ENCODE results near the gene POP7. TPM values are rescaled to one million over a fixed set of nuclear protein-coding genes. Genes with fewer than 3 reads are reported as not detected.

Gene POP7
- total RNA-seq, 1 experiment from 2014 or later = 62.7 TPM

GRCh38 chr7:100673942-100674410 lies 31.9 kb upstream of the POP7 start:
- TF ChIP-seq, protein P1, sequence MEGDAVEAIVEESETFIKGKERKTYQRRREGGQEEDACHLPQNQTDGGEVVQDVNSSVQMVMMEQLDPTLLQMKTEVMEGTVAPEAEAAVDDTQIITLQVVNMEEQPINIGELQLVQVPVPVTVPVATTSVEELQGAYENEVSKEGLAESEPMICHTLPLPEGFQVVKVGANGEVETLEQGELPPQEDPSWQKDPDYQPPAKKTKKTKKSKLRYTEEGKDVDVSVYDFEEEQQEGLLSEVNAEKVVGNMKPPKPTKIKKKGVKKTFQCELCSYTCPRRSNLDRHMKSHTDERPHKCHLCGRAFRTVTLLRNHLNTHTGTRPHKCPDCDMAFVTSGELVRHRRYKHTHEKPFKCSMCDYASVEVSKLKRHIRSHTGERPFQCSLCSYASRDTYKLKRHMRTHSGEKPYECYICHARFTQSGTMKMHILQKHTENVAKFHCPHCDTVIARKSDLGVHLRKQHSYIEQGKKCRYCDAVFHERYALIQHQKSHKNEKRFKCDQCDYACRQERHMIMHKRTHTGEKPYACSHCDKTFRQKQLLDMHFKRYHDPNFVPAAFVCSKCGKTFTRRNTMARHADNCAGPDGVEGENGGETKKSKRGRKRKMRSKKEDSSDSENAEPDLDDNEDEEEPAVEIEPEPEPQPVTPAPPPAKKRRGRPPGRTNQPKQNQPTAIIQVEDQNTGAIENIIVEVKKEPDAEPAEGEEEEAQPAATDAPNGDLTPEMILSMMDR (conservative IDR thresholded peaks at IDR 0.05) = no peak
- Histone ChIP-seq H3K9me3 (ENCODE audit: insufficient read depth, low read depth) (no peaks in the 10 kb centered on the region), H3K36me3 (ENCODE audit: low read depth) (peaks cover 13% of the 10 kb centered on the region; the same call in 1 of the 2 replicates), H3K79me2 (ENCODE audit: low read depth) (peaks cover 24% of the 10 kb centered on the region), H3K4me3 (peak overlapping the region; percentile 99), H2AFZ (peak overlapping the region; percentile 94), H3K27me3 (ENCODE audit: insufficient read depth, low read depth) (no peaks in the 10 kb centered on the region), H3K4me1 (replicated peaks; ENCODE audit: insufficient read depth) (no peaks in the 10 kb centered on the region; the same call in 1 of the 2 replicates), H3K9me2 (ENCODE audit: insufficient read depth) (no peaks in the 10 kb centered on the region), H3F3A (ENCODE audit: insufficient read depth, low read depth) (peaks cover 8% of the 10 kb centered on the region; the same call in 1 of the 2 replicates), H3K27ac (peak overlapping the region; percentile 75; the same call in 1 of the 2 replicates), H4K20me1 (ENCODE audit: insufficient read depth) (peaks cover 23% of the 10 kb centered on the region), H3K4me2 (peak overlapping the region; percentile 81)
- ChIA-PET CTCF (no interaction called here), POLR2A (ENCODE audit: unreplicated experiment) (no interaction called here)
- DNase-seq = no peak
- BruUV-seq (replicated peaks) = no TSS peak
- intact Hi-C loops (cut with micrococcal nuclease; ENCODE audit: unreplicated experiment) = loop anchor here (1.0 to 5.0 kb wide), 5 partner anchors 47 to 216 kb away; partner anchors contain the start of genes FBXO24, LRCH4 and MOSPD3

DNA sequence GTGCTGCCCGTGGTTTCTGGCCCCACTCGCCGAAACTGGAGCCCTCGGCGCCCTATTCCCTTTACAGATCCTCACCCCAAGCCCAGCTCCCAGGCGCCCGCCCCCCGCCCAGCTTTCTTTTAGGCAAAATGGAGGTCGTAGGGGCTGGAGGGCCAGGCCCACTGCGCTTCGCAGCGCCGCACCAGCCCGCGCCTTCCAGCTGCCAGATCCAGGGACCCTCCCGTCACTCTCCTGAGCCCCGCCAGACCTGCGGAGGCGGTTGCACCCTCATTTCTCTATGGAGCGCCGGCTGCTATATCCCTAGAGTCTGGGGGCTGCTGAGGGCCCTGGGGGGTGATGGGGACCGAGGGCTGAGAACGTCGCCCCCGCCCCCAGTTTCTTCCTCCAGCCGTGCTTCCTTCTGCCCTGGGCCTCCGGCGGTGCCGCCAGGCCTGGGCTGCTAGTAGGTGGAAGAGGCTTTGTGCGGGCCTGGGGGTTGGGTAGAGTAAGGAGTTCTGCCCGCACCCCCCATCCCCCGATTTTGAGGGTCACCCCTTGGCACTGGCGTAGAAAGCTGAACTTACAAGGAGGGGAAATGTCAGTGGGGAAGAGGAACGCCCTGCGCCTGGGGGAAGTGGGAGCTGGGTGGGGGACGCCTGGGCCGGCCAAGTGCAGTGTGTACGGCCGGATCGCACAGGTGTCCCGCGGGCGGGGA lies 31.4 kb upstream of the POP7 start:
- ChIA-PET CTCF (interaction anchor here (0.5 to 0.6 kb wide), 2 partner anchors 86 to 447 kb away, joined by 3 to 8 read pairs; no protein-coding TSS in a partner anchor), POLR2A (ENCODE audit: unreplicated experiment) (no interaction called here)
- H3K4me3 ChIP-seq = peak overlapping the region; percentile 99
- H3K27me3 ChIP-seq (ENCODE audit: insufficient read depth, low read depth) = no peaks in the 10 kb centered on the region
- peaks cover 13% of the 10 kb centered on the region; the same call in 1 of the 2 replicates for H3K36me3 ChIP-seq (ENCODE audit: low read depth)
- H3K9me2 ChIP-seq (ENCODE audit: insufficient read depth) = no peaks in the 10 kb centered on the region
- H2AFZ ChIP-seq = peak overlapping the region; percentile 73
- no peaks in the 10 kb centered on the region for H3K9me3 ChIP-seq (ENCODE audit: insufficient read depth, low read depth)
- DNase-seq = no peak
- no peaks in the 10 kb centered on the region; the same call in 1 of the 2 replicates for H3K4me1 ChIP-seq (replicated peaks; ENCODE audit: insufficient read depth)
- H3K4me2 ChIP-seq = peak overlapping the region; percentile 81
- TSS peak; percentile 34 for BruUV-seq (replicated peaks)
- peaks cover 29% of the 10 kb centered on the region for H4K20me1 ChIP-seq (ENCODE audit: insufficient read depth)
- peaks cover 24% of the 10 kb centered on the region for H3K79me2 ChIP-seq (ENCODE audit: low read depth)
- peaks cover 13% of the 10 kb centered on the region; the same call in 1 of the 2 replicates for H3F3A ChIP-seq (ENCODE audit: insufficient read depth, low read depth)
- intact Hi-C loops (cut with micrococcal nuclease; ENCODE audit: unreplicated experiment) = loop anchor here (5.0 kb wide), 1 partner anchor 47 kb away; no protein-coding TSS in a partner anchor
- H3K27ac ChIP-seq = no peak overlapping the region
- TF ChIP-seq EZH2 (IDR thresholded peaks at IDR 0.05; ENCODE audit: low read depth) = no peak
- TF ChIP-seq, protein P1 (conservative IDR thresholded peaks at IDR 0.05) = no peak

DNA sequence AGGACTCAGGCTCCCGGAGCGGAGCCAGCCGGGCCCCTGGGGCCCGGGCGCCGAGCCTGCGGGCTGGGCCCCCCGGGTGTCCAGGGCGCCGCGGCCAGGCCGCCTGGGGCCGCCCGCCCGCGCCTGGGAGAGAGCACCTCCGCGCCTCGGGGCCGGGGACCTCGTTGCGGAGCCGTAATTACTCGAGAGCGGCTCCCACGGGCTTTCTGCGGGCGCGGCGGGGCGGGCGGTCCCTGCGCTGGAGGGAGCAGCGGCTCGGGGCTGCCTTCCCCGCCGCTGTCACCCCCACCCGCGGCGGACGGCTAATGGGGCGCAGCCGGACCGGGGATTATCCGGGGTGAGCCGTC lies 30.8 kb upstream of the POP7 start:
- intact Hi-C loops (cut with micrococcal nuclease; ENCODE audit: unreplicated experiment) = no loop called here
- H3K27me3 ChIP-seq (ENCODE audit: insufficient read depth, low read depth) = no peaks in the 10 kb centered on the region
- peak overlapping the region; percentile 81 for H3K4me2 ChIP-seq
- H3K27ac ChIP-seq = no peak overlapping the region
- H3K79me2 ChIP-seq (ENCODE audit: low read depth) = peaks cover 24% of the 10 kb centered on the region
- peak overlapping the region; percentile 99; the same call in 1 of the 2 replicates for H3K4me3 ChIP-seq
- no peak for DNase-seq
- H3F3A ChIP-seq (ENCODE audit: insufficient read depth, low read depth) = peaks cover 18% of the 10 kb centered on the region; the same call in 1 of the 2 replicates
- H3K9me2 ChIP-seq (ENCODE audit: insufficient read depth) = no peaks in the 10 kb centered on the region
- BruUV-seq (replicated peaks) = no TSS peak
- no peaks in the 10 kb centered on the region for H3K9me3 ChIP-seq (ENCODE audit: insufficient read depth, low read depth)
- H3K36me3 ChIP-seq (ENCODE audit: low read depth) = peaks cover 13% of the 10 kb centered on the region; the same call in 1 of the 2 replicates
- H2AFZ ChIP-seq = no peak overlapping the region
- peaks cover 30% of the 10 kb centered on the region for H4K20me1 ChIP-seq (ENCODE audit: insufficient read depth)
- POLR2A ChIA-PET (ENCODE audit: unreplicated experiment) = no interaction called here
- TF ChIP-seq, protein P1 (conservative IDR thresholded peaks at IDR 0.05) = no peak
- no peak for TF ChIP-seq EZH2 (IDR thresholded peaks at IDR 0.05; ENCODE audit: low read depth)
- H3K4me1 ChIP-seq (replicated peaks; ENCODE audit: insufficient read depth) = no peaks in the 10 kb centered on the region; the same call in 1 of the 2 replicates
- CTCF ChIA-PET = interaction anchor here (0.5 to 0.6 kb wide), 2 partner anchors 86 to 446 kb away, joined by 3 to 8 read pairs; no protein-coding TSS in a partner anchor
